ENCODE measurements around the gene SAP30BP. TPM values are rescaled to one million over a fixed set of nuclear protein-coding genes. Genes with fewer than 3 reads are reported as not detected.

Gene SAP30BP
- total RNA-seq, 1 experiment from 2014 or later = 80.3 TPM

DNA sequence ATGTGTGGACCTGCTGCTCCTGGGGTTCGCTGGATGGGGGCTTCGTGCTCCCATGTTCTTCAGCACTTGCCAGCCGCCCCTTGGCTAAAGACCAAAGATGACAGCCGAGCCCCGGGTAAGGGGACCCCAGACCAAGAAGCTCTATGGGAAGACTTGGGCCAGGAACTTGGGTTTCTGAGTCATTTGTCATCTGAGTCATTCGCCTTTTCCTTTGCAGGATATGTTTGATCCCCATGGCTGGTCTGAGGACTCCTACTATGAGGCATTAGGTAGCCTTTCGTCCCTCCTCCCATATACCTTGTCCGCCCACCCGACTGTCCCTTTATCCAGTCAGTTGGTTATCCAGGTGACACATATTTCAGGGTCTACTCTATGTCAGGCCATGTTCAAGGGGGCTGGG lies 36.5 kb downstream of the SAP30BP start:
- H3F3A ChIP-seq (ENCODE audit: insufficient read depth, low read depth) = peaks cover 45% of the 10 kb centered on the region
- peaks cover 15% of the 10 kb centered on the region; the same call in 1 of the 2 replicates for H3K36me3 ChIP-seq (ENCODE audit: low read depth)
- H3K4me1 ChIP-seq (replicated peaks; ENCODE audit: insufficient read depth) = peaks cover 61% of the 10 kb centered on the region
- H3K9me2 ChIP-seq (ENCODE audit: insufficient read depth) = no peaks in the 10 kb centered on the region
- no peaks in the 10 kb centered on the region for H4K20me1 ChIP-seq (ENCODE audit: insufficient read depth)
- peaks cover 18% of the 10 kb centered on the region for H3K79me2 ChIP-seq (ENCODE audit: low read depth)
- no TSS peak for BruUV-seq (replicated peaks)
- no peaks in the 10 kb centered on the region for H3K9me3 ChIP-seq (ENCODE audit: insufficient read depth, low read depth)
- CTCF ChIA-PET = no interaction called here
- no peak overlapping the region for H3K27ac ChIP-seq
- H3K27me3 ChIP-seq (ENCODE audit: insufficient read depth, low read depth) = no peaks in the 10 kb centered on the region
- no peak for TF ChIP-seq EZH2 (IDR thresholded peaks at IDR 0.05; ENCODE audit: low read depth)
- TF ChIP-seq, protein P1, sequence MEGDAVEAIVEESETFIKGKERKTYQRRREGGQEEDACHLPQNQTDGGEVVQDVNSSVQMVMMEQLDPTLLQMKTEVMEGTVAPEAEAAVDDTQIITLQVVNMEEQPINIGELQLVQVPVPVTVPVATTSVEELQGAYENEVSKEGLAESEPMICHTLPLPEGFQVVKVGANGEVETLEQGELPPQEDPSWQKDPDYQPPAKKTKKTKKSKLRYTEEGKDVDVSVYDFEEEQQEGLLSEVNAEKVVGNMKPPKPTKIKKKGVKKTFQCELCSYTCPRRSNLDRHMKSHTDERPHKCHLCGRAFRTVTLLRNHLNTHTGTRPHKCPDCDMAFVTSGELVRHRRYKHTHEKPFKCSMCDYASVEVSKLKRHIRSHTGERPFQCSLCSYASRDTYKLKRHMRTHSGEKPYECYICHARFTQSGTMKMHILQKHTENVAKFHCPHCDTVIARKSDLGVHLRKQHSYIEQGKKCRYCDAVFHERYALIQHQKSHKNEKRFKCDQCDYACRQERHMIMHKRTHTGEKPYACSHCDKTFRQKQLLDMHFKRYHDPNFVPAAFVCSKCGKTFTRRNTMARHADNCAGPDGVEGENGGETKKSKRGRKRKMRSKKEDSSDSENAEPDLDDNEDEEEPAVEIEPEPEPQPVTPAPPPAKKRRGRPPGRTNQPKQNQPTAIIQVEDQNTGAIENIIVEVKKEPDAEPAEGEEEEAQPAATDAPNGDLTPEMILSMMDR (conservative IDR thresholded peaks at IDR 0.05) = no peak
- no peak overlapping the region for H2AFZ ChIP-seq
- no peak overlapping the region for H3K4me3 ChIP-seq
- POLR2A ChIA-PET (ENCODE audit: unreplicated experiment) = interaction anchor here (0.6 kb wide), 1 partner anchor 140 kb away, joined by 3 read pairs; no protein-coding TSS in a partner anchor
- H3K4me2 ChIP-seq = no peak overlapping the region
- no peak for DNase-seq
- intact Hi-C loops (cut with micrococcal nuclease; ENCODE audit: unreplicated experiment) = no loop called here

- peaks cover 9% of the 10 kb centered on the region; the same call in 1 of the 2 replicates for H3K79me2 ChIP-seq (ENCODE audit: low read depth)
- no peaks in the 10 kb centered on the region for H3K27me3 ChIP-seq (ENCODE audit: insufficient read depth, low read depth)
- no peak overlapping the region for H3K27ac ChIP-seq
- H2AFZ ChIP-seq = no peak overlapping the region
- H3K4me1 ChIP-seq (replicated peaks; ENCODE audit: insufficient read depth) = peaks cover 48% of the 10 kb centered on the region
- no peaks in the 10 kb centered on the region for H3K9me2 ChIP-seq (ENCODE audit: insufficient read depth)
- peaks cover 29% of the 10 kb centered on the region for H3F3A ChIP-seq (ENCODE audit: insufficient read depth, low read depth)
- intact Hi-C loops (cut with micrococcal nuclease; ENCODE audit: unreplicated experiment) = no loop called here
- no TSS peak for BruUV-seq (replicated peaks)
- ChIA-PET CTCF (no interaction called here), POLR2A (ENCODE audit: unreplicated experiment) (interaction anchor here (0.5 kb wide), 1 partner anchor 22 kb away, joined by 3 read pairs; no protein-coding TSS in a partner anchor)
- H3K4me2 ChIP-seq = no peak overlapping the region
- H3K36me3 ChIP-seq (ENCODE audit: low read depth) = peaks cover 7% of the 10 kb centered on the region; the same call in 1 of the 2 replicates
- DNase-seq = no peak
- H4K20me1 ChIP-seq (ENCODE audit: insufficient read depth) = no peaks in the 10 kb centered on the region
- H3K4me3 ChIP-seq = no peak overlapping the region
- no peak for TF ChIP-seq EZH2 (IDR thresholded peaks at IDR 0.05; ENCODE audit: low read depth)
- TF ChIP-seq, protein P1 (conservative IDR thresholded peaks at IDR 0.05) = no peak
- no peaks in the 10 kb centered on the region for H3K9me3 ChIP-seq (ENCODE audit: insufficient read depth, low read depth)
These were observed 38.1 kb downstream of the SAP30BP start for GRCh38 chr17:75704963-75705875.

DNA sequence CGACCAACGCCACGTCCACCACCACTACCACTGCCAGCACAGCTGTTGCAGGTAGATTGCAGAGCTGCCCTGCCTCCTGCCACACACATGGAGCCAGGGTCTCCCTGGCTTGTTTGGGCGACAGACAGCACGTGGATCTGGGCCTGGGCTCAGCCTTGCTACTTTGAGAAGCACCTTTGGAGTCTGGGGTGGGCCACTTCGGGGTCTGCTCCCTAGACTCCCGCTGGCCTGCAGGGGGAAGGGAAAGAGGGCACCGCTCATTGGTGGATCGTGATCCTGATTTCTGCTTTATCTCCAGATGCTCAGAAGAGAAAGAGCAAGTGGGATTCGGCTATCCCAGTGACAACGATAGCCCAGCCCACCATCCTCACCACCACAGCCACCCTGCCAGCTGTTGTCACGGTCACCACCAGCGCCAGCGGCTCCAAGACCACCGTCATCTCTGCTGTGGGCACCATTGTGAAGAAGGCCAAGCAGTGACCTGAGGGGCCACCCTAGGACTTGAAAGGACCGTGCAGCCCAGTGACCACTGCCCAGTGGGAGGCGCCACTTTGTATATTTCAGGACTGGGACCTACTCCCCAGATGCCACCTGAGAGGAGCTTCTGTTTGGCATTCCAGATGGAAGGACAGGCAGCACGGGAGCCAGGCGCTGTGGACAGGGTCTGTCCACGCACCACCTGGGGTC lies 39.0 kb downstream of the SAP30BP start:
- H4K20me1 ChIP-seq (ENCODE audit: insufficient read depth) = no peaks in the 10 kb centered on the region
- no peak overlapping the region for H2AFZ ChIP-seq
- peaks cover 40% of the 10 kb centered on the region for H3K4me1 ChIP-seq (replicated peaks; ENCODE audit: insufficient read depth)
- H3K4me3 ChIP-seq = no peak overlapping the region
- CTCF ChIA-PET = interaction anchor here (0.6 to 1.4 kb wide), 2 partner anchors 73 to 200 kb away, joined by 3 read pairs; partner anchors contain the start of gene SMIM5
- H3K36me3 ChIP-seq (ENCODE audit: low read depth) = peaks cover 7% of the 10 kb centered on the region; the same call in 1 of the 2 replicates
- H3K4me2 ChIP-seq = peak overlapping the region; percentile 74
- TSS peak; percentile 75 for BruUV-seq (replicated peaks)
- H3K9me3 ChIP-seq (ENCODE audit: insufficient read depth, low read depth) = no peaks in the 10 kb centered on the region
- H3K79me2 ChIP-seq (ENCODE audit: low read depth) = peaks cover 7% of the 10 kb centered on the region; the same call in 1 of the 2 replicates
- DNase-seq = no peak
- intact Hi-C loops (cut with micrococcal nuclease; ENCODE audit: unreplicated experiment) = no loop called here
- H3K27ac ChIP-seq = peak overlapping the region; percentile 71; the same call in 1 of the 2 replicates
- TF ChIP-seq, protein P1 (conservative IDR thresholded peaks at IDR 0.05) = no peak
- H3K9me2 ChIP-seq (ENCODE audit: insufficient read depth) = no peaks in the 10 kb centered on the region
- H3K27me3 ChIP-seq (ENCODE audit: insufficient read depth, low read depth) = no peaks in the 10 kb centered on the region
- POLR2A ChIA-PET (ENCODE audit: unreplicated experiment) = interaction anchor here (1.5 to 1.6 kb wide), 2 partner anchors 15 to 17 kb away, joined by 7 to 10 read pairs; partner anchors contain the start of gene ITGB4
- H3F3A ChIP-seq (ENCODE audit: insufficient read depth, low read depth) = peaks cover 26% of the 10 kb centered on the region

Measured in PC-9 (cell line).